ENCODE results near the gene TIMP3.
"Not testable (repeated sequence)": the region's sequence is repeated elsewhere in the genome, so short reads cannot be mapped to it uniquely, and the experiment has no call there.

The TIMP3 gene

DNA sequence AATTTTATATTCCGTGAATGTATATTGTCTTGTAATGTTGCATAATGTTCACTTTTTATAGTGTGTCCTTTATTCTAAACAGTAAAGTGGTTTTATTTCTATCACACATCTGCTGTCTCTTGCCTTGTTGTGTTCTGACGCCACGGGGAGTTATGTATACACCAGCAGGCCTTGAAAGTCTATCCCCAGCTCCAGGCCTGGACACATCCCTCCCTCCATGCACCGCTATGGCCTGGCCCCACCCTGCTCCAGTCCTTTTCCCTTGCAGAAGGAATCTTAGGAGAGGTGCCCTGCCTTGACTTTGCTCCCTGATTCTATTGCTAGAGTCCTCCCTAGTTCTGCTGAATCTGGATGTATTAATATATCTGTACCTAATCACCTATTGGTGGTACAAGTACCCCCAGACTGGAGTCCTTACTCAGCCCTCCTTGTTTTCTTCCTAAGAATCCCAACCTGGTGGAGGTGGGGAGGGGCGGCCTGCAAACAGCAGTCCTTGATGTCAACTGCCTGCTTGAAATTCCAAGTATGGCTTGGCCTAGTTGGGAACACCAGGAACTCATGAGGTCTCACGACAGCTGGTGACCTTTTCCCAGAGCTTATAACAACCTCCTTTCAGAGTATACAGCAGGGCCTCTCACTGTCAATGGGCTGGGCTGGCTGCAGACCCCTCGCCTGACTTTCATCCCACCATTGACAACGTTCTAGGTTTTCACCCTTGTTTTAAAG is 61.6 kb downstream of the TIMP3 start:
- H3K4me1 Mint-ChIP-seq = no peaks in the 10 kb centered on the region
- no peak overlapping the region for H3K27ac Mint-ChIP-seq
- H3K9me3 Mint-ChIP-seq = no peaks in the 10 kb centered on the region
- ATAC-seq = no peak
- H3K27me3 Mint-ChIP-seq = no peaks in the 10 kb centered on the region
- no peak overlapping the region for H3K4me3 Mint-ChIP-seq
- H3K36me3 Mint-ChIP-seq = no peaks in the 10 kb centered on the region

DNA sequence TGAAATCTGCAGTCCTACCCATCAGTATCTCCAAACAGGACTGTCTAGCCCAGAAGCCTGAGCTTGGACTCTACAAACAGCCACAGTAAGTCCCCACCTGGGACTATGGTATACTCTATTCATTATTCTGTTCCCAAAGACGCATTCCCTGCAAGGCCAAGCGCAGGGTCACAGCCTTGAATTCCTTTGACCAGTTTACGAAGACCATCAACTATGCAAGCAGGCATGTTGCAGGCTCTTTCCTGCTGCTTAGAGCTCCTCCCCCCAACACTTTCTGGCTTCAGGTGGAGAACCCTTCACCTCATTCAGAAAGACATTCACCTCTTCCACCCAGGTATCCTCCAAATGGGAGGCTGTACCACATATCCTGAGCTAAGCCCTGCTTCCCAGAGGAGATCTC is 62.5 kb downstream of the TIMP3 start:
- H3K9me3 Mint-ChIP-seq = no peaks in the 10 kb centered on the region
- H3K4me1 Mint-ChIP-seq = no peaks in the 10 kb centered on the region
- H3K27ac Mint-ChIP-seq = no peak overlapping the region
- ATAC-seq = no peak
- no peak overlapping the region for H3K4me3 Mint-ChIP-seq
- H3K36me3 Mint-ChIP-seq = no peaks in the 10 kb centered on the region
- peaks cover 4% of the 10 kb centered on the region for H3K27me3 Mint-ChIP-seq

DNA sequence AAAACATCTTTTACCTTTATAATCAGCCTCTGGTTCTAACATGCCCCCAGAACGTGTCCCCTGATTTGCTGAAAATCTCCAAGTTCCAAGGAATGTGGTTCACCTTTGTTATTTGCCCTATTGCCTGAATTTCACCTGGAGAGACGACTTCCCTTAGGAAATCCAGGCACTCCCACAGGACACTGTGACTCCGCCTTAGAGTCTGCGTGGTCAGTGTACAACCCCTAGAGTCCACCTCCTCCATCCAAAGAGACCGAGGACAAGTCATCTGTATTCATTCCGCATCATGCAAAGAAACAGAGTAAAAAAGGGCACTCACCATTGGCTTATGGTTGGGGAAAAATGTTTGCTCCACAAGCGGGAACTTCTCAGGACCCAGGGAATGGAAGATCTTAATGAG is 63.1 kb downstream of the TIMP3 start:
- H3K4me3 Mint-ChIP-seq = no peak overlapping the region
- H3K27ac Mint-ChIP-seq = no peak overlapping the region
- no peaks in the 10 kb centered on the region for H3K4me1 Mint-ChIP-seq
- no peaks in the 10 kb centered on the region for H3K36me3 Mint-ChIP-seq
- H3K27me3 Mint-ChIP-seq = peaks cover 6% of the 10 kb centered on the region
- ATAC-seq = no peak
- no peaks in the 10 kb centered on the region for H3K9me3 Mint-ChIP-seq

DNA sequence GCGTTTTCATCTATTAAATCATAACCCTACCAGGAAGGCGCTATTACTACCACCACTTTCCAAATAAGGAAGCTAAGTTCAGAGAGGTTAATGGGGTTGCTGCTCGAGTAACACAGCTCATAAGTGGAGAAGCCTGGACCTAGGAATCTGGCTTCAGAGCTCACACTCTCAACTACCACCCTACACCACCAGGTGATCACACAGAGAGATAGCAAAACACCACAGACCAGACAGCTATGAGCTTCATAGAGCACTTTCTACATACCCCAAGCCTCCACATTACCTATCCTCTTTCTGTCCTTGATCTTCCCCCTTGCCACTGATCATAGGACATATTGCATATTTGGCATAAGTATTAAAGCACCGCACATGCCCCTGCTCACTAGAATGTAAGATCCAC is 65.4 kb downstream of the TIMP3 start:
- Mint-ChIP-seq H3K27ac (no peak overlapping the region), H3K36me3 (no peaks in the 10 kb centered on the region), H3K4me1 (no peaks in the 10 kb centered on the region), H3K27me3 (peaks cover 6% of the 10 kb centered on the region), H3K9me3 (peaks cover 3% of the 10 kb centered on the region), H3K4me3 (no peak overlapping the region)
- ATAC-seq = no peak

DNA sequence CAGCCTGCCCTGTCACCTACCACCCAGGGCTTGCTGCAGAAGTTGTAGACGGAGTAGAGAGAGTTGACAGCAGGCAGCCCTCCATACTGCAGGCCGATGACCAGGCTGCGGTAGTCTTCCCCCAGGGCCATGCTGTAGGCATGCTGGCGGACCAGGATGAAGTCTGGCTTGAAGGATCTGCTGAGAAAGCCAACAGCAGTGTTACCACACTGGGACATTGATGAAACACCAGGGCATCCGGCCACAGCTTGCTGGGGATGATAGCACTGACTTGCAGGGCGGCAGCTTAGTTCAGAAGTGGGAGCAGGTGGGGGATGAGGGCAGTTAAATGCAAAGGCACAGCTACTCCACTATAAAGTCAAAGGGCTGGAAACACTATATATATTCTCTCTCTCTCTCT is 67.4 kb downstream of the TIMP3 start:
- no peak overlapping the region for H3K4me3 Mint-ChIP-seq
- ATAC-seq = no peak
- H3K9me3 Mint-ChIP-seq = peaks cover 3% of the 10 kb centered on the region
- H3K4me1 Mint-ChIP-seq = no peaks in the 10 kb centered on the region
- H3K27me3 Mint-ChIP-seq = peaks cover 16% of the 10 kb centered on the region
- H3K36me3 Mint-ChIP-seq = no peaks in the 10 kb centered on the region
- H3K27ac Mint-ChIP-seq = no peak overlapping the region

DNA sequence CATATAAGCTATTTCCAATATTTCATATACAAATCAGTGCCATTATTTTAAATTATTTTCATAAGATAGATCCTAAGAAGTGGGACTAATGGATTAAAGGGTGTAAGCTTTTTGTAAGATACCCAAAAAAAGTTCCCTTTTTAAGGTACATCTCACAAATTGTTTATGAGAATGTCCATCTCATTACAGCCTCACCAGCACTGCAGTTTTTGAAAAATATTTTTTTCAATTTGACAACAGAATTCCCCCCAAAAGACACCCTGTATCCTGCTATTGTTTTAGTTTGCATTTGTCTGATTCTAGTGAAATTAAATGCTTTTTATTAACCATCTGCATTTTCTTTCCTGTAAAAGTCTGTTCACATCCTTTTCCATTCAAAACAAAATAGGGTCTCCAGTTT is 69.0 kb downstream of the TIMP3 start:
- Mint-ChIP-seq H3K27ac (no peak overlapping the region), H3K4me1 (no peaks in the 10 kb centered on the region), H3K36me3 (no peaks in the 10 kb centered on the region), H3K27me3 (peaks cover 16% of the 10 kb centered on the region), H3K9me3 (peaks cover 3% of the 10 kb centered on the region), H3K4me3 (no peak overlapping the region)
- ATAC-seq = no peak

DNA sequence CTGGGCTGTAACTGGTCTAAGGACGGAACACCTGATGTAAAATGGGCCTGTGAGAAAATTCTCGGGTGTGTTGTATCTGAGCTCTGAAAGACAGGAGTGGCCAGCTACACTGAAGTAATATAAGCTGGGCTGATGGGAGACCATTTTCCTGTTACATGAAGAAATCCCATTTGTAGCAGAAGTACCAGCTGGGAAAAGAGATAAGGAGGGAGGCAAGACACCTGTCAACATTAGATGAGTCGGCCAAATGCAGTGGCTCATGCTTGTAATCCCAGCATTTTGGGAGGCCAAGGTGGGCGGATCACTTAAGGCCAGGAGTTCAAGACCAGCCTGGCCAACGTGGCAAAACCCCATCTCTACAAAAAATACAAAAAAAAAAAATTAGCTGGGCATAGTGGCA is 72.1 kb downstream of the TIMP3 start:
- H3K27ac Mint-ChIP-seq, ATAC-seq, H3K9me3 Mint-ChIP-seq, H3K4me1 Mint-ChIP-seq, H3K36me3 Mint-ChIP-seq, H3K4me3 Mint-ChIP-seq: not testable (repeated sequence)
- H3K27me3 Mint-ChIP-seq = peaks cover 22% of the 10 kb centered on the region

DNA sequence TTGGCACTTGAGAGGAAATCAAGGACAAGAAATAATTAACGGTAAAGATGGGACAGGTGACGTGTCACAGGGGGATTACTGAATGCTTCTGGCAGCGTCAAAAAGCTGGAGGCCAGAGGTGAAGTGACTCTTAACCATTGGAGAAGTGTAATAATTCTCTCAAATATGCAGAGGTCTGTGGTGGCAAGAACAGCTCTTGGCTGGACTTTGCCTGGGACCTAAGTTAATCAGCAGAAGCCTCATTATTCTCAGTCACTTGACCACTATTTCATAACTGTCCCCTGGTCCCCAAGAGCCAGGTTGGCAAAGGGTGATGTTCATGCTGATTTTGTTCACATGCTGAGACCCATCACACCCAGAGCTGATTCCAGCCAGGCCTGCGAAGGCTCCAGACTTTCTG is 72.9 kb downstream of the TIMP3 start:
- H3K27ac Mint-ChIP-seq = no peak overlapping the region
- H3K4me1 Mint-ChIP-seq = no peaks in the 10 kb centered on the region
- no peak overlapping the region for H3K4me3 Mint-ChIP-seq
- no peak for ATAC-seq
- H3K27me3 Mint-ChIP-seq = peaks cover 16% of the 10 kb centered on the region
- H3K9me3 Mint-ChIP-seq = peaks cover 3% of the 10 kb centered on the region
- H3K36me3 Mint-ChIP-seq = no peaks in the 10 kb centered on the region

DNA sequence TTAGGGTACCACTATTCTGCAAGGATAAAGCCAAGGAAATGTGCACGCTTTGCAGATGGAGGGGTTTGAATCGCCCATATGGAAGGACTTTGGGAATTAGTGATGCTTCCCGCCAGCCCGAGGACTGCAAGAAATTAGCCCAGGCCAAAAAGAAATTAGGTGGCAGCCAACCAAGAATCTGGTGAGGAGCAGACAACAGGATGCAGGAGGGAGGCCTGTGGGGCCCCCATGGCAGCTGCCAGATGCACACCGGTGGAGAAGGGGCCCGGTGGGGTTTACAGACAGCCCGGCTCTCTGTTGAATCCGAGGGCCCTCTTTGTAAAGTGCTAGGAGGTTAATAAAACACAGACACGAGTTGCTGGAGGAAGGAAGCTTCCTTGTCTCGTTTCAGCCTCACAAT is 73.5 kb downstream of the TIMP3 start:
- no peak overlapping the region for H3K27ac Mint-ChIP-seq
- no peak overlapping the region for H3K4me3 Mint-ChIP-seq
- H3K36me3 Mint-ChIP-seq = no peaks in the 10 kb centered on the region
- H3K27me3 Mint-ChIP-seq = peaks cover 20% of the 10 kb centered on the region
- ATAC-seq = no peak
- peaks cover 3% of the 10 kb centered on the region for H3K9me3 Mint-ChIP-seq
- no peaks in the 10 kb centered on the region for H3K4me1 Mint-ChIP-seq

DNA sequence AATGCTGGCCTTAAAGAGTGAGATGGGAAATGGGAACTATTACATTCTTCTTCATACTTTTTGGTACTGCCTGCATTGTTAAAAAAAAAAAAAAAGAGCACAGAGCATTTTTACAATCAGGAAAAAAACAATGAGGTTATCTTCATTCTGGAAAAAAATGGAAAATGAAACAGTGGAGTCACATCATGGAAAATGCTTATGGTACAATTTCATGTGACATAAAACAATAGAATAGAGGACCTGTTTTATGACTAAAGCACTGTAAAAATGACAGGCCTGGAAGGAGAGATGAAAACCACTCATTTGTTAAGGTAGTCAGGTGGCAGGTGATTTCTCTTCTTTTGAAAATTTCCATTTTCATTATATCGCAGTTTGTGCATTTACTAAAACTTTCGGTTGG is 75.0 kb downstream of the TIMP3 start:
- no peak overlapping the region for H3K4me3 Mint-ChIP-seq
- H3K4me1 Mint-ChIP-seq = peaks cover 9% of the 10 kb centered on the region
- H3K9me3 Mint-ChIP-seq = peaks cover 3% of the 10 kb centered on the region
- ATAC-seq = no peak
- no peaks in the 10 kb centered on the region for H3K36me3 Mint-ChIP-seq
- no peak overlapping the region for H3K27ac Mint-ChIP-seq
- H3K27me3 Mint-ChIP-seq = peaks cover 36% of the 10 kb centered on the region

DNA sequence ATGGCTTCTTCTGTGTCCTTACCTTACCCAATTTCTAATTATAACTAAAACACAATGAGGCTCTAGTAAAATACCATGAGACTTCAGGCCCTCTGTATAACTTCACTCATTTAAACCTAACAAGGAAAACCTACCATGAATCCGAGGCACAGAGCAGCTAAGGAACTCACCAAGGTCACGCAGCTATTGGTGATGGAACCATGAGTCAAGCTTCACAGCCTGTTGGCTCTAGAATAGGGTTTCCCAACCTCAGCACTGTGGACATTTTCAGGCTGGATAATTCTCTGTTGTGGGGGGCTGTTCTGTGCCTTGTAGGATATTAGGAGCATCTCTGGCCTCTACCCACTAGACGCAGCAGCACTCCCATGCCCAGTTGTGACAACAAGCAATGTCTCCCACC is 75.7 kb downstream of the TIMP3 start:
- Mint-ChIP-seq H3K27ac (no peak overlapping the region), H3K4me1 (peaks cover 13% of the 10 kb centered on the region), H3K4me3 (no peak overlapping the region), H3K27me3 (peaks cover 37% of the 10 kb centered on the region), H3K36me3 (no peaks in the 10 kb centered on the region), H3K9me3 (no peaks in the 10 kb centered on the region)
- no peak for ATAC-seq

DNA sequence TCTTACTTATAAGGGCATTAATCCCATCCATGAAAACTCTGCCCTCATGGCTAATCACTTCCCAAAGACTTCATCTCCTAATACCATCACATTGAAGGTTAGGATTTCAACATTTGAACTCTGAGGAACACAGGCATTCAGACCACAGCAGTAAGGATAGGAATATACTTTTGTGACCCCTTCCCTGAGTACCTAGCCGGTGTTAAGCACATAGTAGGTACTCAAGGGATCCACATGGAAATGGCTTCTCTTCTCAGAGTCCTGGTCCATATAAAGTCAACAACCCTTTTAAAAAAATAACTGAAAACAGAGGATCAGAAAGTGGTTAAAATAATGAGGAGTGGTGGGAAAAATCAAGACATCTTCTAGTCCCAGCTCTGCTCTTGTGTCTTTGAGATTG is 78.0 kb downstream of the TIMP3 start:
- H3K4me3 Mint-ChIP-seq = no peak overlapping the region
- H3K27me3 Mint-ChIP-seq = peaks cover 28% of the 10 kb centered on the region
- no peaks in the 10 kb centered on the region for H3K36me3 Mint-ChIP-seq
- no peak for ATAC-seq
- H3K27ac Mint-ChIP-seq = no peak overlapping the region
- H3K9me3 Mint-ChIP-seq = no peaks in the 10 kb centered on the region
- H3K4me1 Mint-ChIP-seq = peaks cover 13% of the 10 kb centered on the region

DNA sequence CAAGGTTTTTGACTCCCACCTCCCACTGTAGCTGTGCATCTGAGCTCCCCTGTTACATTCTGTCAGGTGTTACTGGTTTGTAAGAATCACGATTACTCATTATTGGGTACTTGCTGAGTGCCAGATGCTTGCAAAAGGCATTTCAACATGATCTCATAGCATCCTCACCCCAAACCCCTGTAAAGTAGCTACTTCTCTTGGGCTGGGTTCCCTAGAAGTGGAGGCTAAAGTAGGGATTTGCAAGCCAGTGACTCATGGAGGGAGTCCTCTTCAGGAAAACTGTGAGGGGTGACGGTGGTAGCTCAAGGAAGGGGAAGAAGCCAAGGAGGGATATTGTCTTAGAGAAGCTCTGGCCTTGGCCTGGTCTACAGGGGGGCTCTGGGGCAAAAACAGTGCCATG is 78.6 kb downstream of the TIMP3 start:
- H3K27ac Mint-ChIP-seq = no peak overlapping the region
- no peak for ATAC-seq
- H3K36me3 Mint-ChIP-seq = no peaks in the 10 kb centered on the region
- H3K9me3 Mint-ChIP-seq = no peaks in the 10 kb centered on the region
- peaks cover 13% of the 10 kb centered on the region for H3K4me1 Mint-ChIP-seq
- no peak overlapping the region for H3K4me3 Mint-ChIP-seq
- peaks cover 28% of the 10 kb centered on the region for H3K27me3 Mint-ChIP-seq

DNA sequence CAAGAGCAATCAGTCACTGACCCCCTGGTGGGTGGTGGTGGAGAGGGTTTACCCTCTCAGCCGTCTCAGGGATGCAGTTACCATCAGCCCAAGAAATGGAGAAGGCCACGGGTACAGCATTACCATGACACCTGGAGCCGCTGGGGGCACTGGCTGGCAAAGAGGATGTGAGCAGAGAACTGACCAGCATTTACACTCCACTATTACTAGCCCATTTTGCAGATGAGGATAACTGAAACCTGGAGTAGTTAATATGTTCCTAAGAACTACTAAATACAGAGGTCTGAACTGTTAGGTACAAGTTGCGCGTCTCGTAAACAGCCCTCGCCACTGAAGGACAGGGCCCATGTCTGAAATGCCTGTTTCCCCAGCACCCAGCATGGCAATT is 79.0 kb downstream of the TIMP3 start:
- peaks cover 13% of the 10 kb centered on the region for H3K4me1 Mint-ChIP-seq
- peaks cover 28% of the 10 kb centered on the region for H3K27me3 Mint-ChIP-seq
- no peak overlapping the region for H3K4me3 Mint-ChIP-seq
- peak overlapping the region; percentile 47 for H3K27ac Mint-ChIP-seq
- no peak for ATAC-seq
- no peaks in the 10 kb centered on the region for H3K9me3 Mint-ChIP-seq
- H3K36me3 Mint-ChIP-seq = no peaks in the 10 kb centered on the region

DNA sequence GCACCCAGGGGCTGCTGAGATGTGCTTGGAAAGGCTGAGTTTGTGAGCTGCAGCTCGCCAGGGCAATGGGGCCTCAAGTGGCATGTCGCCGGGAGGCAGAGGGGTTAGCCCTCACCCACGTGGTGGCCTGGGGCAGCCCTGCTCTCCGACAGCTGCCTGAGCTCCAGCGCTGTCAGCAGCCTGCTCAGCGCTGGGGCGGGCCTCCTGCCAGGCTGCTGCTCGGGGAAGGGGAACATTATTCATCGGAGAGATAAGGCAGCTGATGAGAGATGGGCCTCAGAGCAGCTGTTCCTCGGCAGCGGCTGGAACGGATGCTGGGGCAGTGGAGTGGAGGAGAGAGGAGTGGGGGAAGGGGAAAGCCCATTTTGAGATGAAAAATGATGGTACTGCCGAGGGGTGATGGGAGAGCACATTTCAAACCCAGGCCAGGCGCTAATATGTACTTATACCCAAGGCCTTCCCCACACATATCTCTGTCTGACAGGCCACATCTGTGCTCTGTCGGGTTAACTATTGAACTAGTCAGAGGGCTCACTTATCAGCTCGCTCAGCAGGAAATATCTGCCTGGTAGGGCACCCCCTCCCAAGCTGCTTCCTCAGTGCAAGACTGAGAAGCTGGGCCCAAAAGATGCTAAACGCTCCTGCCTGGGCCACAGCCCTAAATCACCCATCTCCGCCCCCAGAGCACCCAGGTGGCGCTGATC is 79.5 kb downstream of the TIMP3 start:
- Mint-ChIP-seq H3K36me3 (no peaks in the 10 kb centered on the region), H3K4me1 (peaks cover 13% of the 10 kb centered on the region), H3K27ac (peak overlapping the region; percentile 47), H3K27me3 (peaks cover 28% of the 10 kb centered on the region), H3K9me3 (no peaks in the 10 kb centered on the region), H3K4me3 (no peak overlapping the region)
- no peak for ATAC-seq

DNA sequence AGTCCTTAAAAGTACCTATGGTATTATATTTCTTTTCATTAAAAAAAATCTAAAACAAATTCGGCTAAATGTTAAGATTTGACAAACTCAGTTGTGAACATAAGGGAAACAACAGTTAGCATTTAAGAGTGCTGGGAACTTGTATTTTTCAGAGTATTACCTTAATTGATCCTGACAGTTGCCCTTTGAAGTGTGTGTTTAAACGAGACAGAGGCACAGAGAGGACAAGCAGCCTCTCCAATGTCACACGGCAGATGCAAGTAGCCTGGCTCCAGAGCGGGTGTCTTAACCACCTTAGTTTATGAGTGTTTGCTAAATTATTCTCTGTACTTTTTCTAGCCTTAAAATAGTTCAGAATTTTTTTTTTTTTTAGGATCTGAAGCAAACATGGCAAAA is 80.9 kb downstream of the TIMP3 start:
- peaks cover 13% of the 10 kb centered on the region for H3K4me1 Mint-ChIP-seq
- no peak for ATAC-seq
- no peaks in the 10 kb centered on the region for H3K9me3 Mint-ChIP-seq
- H3K27ac Mint-ChIP-seq = no peak overlapping the region
- H3K4me3 Mint-ChIP-seq = peak overlapping the region; percentile 33
- H3K36me3 Mint-ChIP-seq = no peaks in the 10 kb centered on the region
- H3K27me3 Mint-ChIP-seq = peaks cover 28% of the 10 kb centered on the region
